Measurements from ENCODE around the gene CDK5RAP1. TPM values are rescaled to one million over a fixed set of nuclear protein-coding genes. Genes with fewer than 3 reads are reported as not detected.

CDK5RAP1 gene
- total and polyA plus RNA-seq, 10 donors, result 21.3 to 93.0 (median 33.7) TPM

GRCh38 chr20:33404281-33404680, 3.0 kb upstream of the CDK5RAP1 start:
- H3K27ac ChIP-seq, result no peak overlapping the region
- intact Hi-C loops (cut with DNase I; ENCODE audit: low total_unique reads), result no loop called here
- H3K4me3 ChIP-seq, result no peak overlapping the region
- 92 to 97% (median 96%) methylated on average over 2 of the region's 2 CpGs for WGBS, 5 donors
- peaks cover 0 to 34% (median 3%) of the 10 kb centered on the region in 6 donors for H3K36me3 ChIP-seq
- TF ChIP-seq, protein P1, sequence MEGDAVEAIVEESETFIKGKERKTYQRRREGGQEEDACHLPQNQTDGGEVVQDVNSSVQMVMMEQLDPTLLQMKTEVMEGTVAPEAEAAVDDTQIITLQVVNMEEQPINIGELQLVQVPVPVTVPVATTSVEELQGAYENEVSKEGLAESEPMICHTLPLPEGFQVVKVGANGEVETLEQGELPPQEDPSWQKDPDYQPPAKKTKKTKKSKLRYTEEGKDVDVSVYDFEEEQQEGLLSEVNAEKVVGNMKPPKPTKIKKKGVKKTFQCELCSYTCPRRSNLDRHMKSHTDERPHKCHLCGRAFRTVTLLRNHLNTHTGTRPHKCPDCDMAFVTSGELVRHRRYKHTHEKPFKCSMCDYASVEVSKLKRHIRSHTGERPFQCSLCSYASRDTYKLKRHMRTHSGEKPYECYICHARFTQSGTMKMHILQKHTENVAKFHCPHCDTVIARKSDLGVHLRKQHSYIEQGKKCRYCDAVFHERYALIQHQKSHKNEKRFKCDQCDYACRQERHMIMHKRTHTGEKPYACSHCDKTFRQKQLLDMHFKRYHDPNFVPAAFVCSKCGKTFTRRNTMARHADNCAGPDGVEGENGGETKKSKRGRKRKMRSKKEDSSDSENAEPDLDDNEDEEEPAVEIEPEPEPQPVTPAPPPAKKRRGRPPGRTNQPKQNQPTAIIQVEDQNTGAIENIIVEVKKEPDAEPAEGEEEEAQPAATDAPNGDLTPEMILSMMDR (IDR thresholded peaks at IDR 0.05 in 8 of 11, conservative IDR thresholded peaks at IDR 0.05 in 3 of 11), result no peak
- TF ChIP-seq POLR2AphosphoS5 (IDR thresholded peaks at IDR 0.05), result no peak
- TF ChIP-seq POLR2A (IDR thresholded peaks at IDR 0.05), result no peak
- no peaks in the 10 kb centered on the region for H3K9me3 ChIP-seq
- no peaks in the 10 kb centered on the region for H3K27me3 ChIP-seq (replicated peaks in 1 of 7)
- DNase-seq, result no peak
- peaks cover 21 to 52% (median 46%) of the 10 kb centered on the region in 6 donors for H3K4me1 ChIP-seq

DNA sequence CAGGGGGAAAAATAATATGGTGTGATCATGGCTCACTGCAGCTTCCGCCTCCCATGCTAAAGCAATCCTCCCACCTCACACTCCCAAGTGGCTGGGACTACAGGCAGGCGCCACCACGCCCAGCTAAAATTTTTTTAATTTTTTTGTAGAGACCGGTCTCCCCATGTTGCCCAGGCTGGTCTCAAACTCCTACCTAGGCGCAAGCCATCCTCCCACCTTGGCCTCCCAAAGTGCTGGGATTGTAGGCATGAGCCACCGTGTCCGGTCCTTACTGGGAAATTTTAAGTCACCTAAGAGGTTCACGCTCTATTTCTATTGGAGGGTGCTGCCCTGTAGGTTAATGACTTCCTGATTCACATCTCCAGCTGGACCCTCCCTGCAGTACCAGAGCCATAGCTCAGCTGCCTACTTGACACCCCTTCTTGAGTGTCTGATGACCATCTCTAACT, 626 bp upstream of the CDK5RAP1 start:
- H3K27me3 ChIP-seq (replicated peaks in 1 of 7), result no peaks in the 10 kb centered on the region
- H3K9me3 ChIP-seq, result no peaks in the 10 kb centered on the region
- WGBS, 5 donors, result 35 to 54% (median 49%) methylated on average over 8 of the region's 8 CpGs
- H3K36me3 ChIP-seq, result peaks cover 0 to 19% (median 0%) of the 10 kb centered on the region in 6 donors
- TF ChIP-seq POLR2AphosphoS5 (IDR thresholded peaks at IDR 0.05) (no peak), POLR2A (IDR thresholded peaks at IDR 0.05) (no peak)
- TF ChIP-seq, protein P1 (IDR thresholded peaks at IDR 0.05 in 8 of 11, conservative IDR thresholded peaks at IDR 0.05 in 3 of 11), result no peak
- H3K4me1 ChIP-seq, result peaks cover 16 to 57% (median 41%) of the 10 kb centered on the region in 6 donors
- peak overlapping the region; percentile 79 to 99 (median 96) for H3K4me3 ChIP-seq
- intact Hi-C loops (cut with DNase I; ENCODE audit: low total_unique reads), result no loop called here
- peak overlapping the region in 6 of 8 donors; percentile 58 to 86 (median 73) for H3K27ac ChIP-seq
- DNase-seq, result no peak

DNA sequence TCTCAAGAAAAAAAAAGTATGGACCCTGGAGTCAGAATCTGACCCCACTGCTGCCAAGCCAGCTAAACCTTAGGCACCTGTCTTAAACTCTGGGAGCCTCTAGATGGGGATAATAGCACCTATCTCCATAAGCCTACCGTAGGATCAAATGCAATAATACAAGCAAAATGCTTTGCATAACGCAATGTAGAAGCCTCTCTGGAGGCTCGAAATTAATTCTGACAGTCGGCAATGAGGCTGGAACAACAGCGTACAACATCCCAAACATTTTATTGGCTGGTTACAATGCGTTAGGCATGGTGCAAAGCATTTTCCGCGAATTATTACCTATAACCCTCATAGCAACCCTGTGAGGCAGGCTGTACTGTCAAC, 521 bp downstream of the CDK5RAP1 start:
- H3K27me3 ChIP-seq (replicated peaks in 1 of 7), result no peaks in the 10 kb centered on the region
- peak overlapping the region in 7 of 8 donors; percentile 6 to 86 (median 72) for H3K27ac ChIP-seq
- intact Hi-C loops (cut with DNase I; ENCODE audit: low total_unique reads), result no loop called here
- H3K36me3 ChIP-seq, result peaks cover 0 to 19% (median 5%) of the 10 kb centered on the region in 6 donors
- H3K4me1 ChIP-seq, result peaks cover 16 to 69% (median 43%) of the 10 kb centered on the region in 6 donors
- H3K4me3 ChIP-seq, result peak overlapping the region; percentile 79 to 99 (median 96)
- no peak for TF ChIP-seq POLR2A (IDR thresholded peaks at IDR 0.05)
- TF ChIP-seq, protein P1 (IDR thresholded peaks at IDR 0.05 in 8 of 11, conservative IDR thresholded peaks at IDR 0.05 in 3 of 11), result no peak
- TF ChIP-seq POLR2AphosphoS5 (IDR thresholded peaks at IDR 0.05), result no peak
- WGBS, 5 donors, result 0 to 2% (median 1%) methylated on average over 8 of the region's 8 CpGs
- H3K9me3 ChIP-seq, result no peaks in the 10 kb centered on the region
- DNase-seq, result no peak

DNA sequence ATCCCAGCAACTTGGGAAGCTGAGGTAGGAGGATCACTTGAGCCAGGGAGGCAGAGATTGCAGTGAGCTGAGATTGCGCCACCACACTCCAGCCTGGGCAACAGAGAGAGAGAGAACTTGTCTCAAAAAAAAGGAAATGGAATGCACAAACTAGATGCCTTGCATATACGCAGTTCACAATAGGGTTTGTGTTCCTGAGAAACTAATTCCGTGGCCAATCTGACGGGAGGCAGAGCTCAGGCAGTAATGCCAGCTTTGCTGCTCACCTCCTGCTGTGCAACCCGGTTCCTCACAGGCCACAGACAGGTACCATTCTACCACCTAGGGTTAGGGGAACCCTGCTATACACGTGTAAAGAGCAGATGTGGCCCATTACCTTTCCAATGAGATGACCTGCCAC, 1.4 kb downstream of the CDK5RAP1 start:
- 48 to 77% (median 62%) methylated on average over 6 of the region's 6 CpGs for WGBS, 5 donors
- no peak for TF ChIP-seq POLR2A (IDR thresholded peaks at IDR 0.05)
- TF ChIP-seq, protein P1 (IDR thresholded peaks at IDR 0.05 in 8 of 11, conservative IDR thresholded peaks at IDR 0.05 in 3 of 11), result no peak
- no peak for TF ChIP-seq POLR2AphosphoS5 (IDR thresholded peaks at IDR 0.05)
- Histone ChIP-seq H3K36me3 (peaks cover 0 to 28% (median 13%) of the 10 kb centered on the region in 6 donors), H3K4me3 (peak overlapping the region in 5 of 8 donors; percentile 79 to 98 (median 94)), H3K9me3 (no peaks in the 10 kb centered on the region), H3K27me3 (replicated peaks in 1 of 7) (no peaks in the 10 kb centered on the region), H3K4me1 (peaks cover 16 to 72% (median 43%) of the 10 kb centered on the region in 6 donors), H3K27ac (peak overlapping the region in 3 of 8 donors; percentile 1 to 43 (median 19))
- no peak for DNase-seq
- intact Hi-C loops (cut with DNase I; ENCODE audit: low total_unique reads), result no loop called here

All from spleen (tissue), 11 donors.